Right renal cortex interstitium (tissue), 3 donors: Measurements from ENCODE around the gene UBTD1. TPM values are rescaled to one million over a fixed set of nuclear protein-coding genes. Genes with fewer than 3 reads are reported as not detected.

Experiments used
- DNase-seq, 3 donors: peaks; one replicate each; pipeline ENCODE4 v3.0.0-alpha.2; 2013; ENCODE audit warnings: low read depth in 3 of 3, low spot score in 2 of 3
- polyA plus RNA-seq, 3 donors: library from polyadenylated mRNA; unstranded; fragments of 120-200 nt; gene quantifications; one replicate each; pipeline ENCODE4 v1.2.1, GENCODE V29; 2013; ENCODE audit not compliant: insufficient read length in 3 of 3

The UBTD1 gene
- polyA plus RNA-seq, 3 donors, result 6.6 to 8.8 (median 7.0) TPM

GRCh38 chr10:97601268-97602215, 102.8 kb downstream of the UBTD1 start:
- DNase-seq, result no peak

GRCh38 chr10:97607095-97607636, 108.4 kb downstream of the UBTD1 start:
- DNase-seq, result no peak

- DNase-seq, result no peak
Observed at GRCh38 chr10:97608991-97609561, 110.4 kb downstream of the UBTD1 start.

- no peak for DNase-seq
Observed at GRCh38 chr10:97611473-97611872, 112.7 kb downstream of the UBTD1 start.

- peak in 1 of 3 donors; percentile 16 for DNase-seq
Observed at GRCh38 chr10:97612386-97612785, 113.7 kb downstream of the UBTD1 start.

GRCh38 chr10:97618285-97618684, 119.6 kb downstream of the UBTD1 start:
- no peak for DNase-seq

GRCh38 chr10:97618733-97619132, 120.0 kb downstream of the UBTD1 start:
- DNase-seq, result no peak

Other genes with a start within 250 kb of the UBTD1 start
- gene ARHGAP19, start 206.3 kb upstream of the UBTD1 start, polyA plus RNA-seq, result 10 to 100 TPM; 33.5 to 35.4 (median 33.9) TPM
- 1 to 10 TPM; 4.0 to 4.6 (median 4.0) TPM for gene FRAT1, start 179.7 kb upstream of the UBTD1 start, polyA plus RNA-seq
- gene FRAT2, start 164.2 kb upstream of the UBTD1 start, polyA plus RNA-seq, result 10 to 100 TPM; 12.8 to 13.5 (median 12.8) TPM
- gene RRP12, start 97.6 kb upstream of the UBTD1 start, polyA plus RNA-seq, result 10 to 100 TPM; 19.2 to 20.4 (median 20.1) TPM
- gene PGAM1, start 72.7 kb upstream of the UBTD1 start, polyA plus RNA-seq, result 100 to 1,000 TPM; 163 to 177 (median 174) TPM
- gene EXOSC1, start 52.9 kb upstream of the UBTD1 start, polyA plus RNA-seq, result 10 to 100 TPM; 31.8 to 39.7 (median 34.4) TPM
- gene ZDHHC16, start 52.7 kb upstream of the UBTD1 start, polyA plus RNA-seq, result 10 to 100 TPM; 33.9 to 39.8 (median 37.5) TPM
- gene MMS19, start 502 bp upstream of the UBTD1 start, polyA plus RNA-seq, result 10 to 100 TPM; 82.2 to 94.1 (median 84.4) TPM
- gene ANKRD2, start 73.9 kb downstream of the UBTD1 start, polyA plus RNA-seq, result under 1 TPM; 0.22 to 0.54 (median 0.40) TPM
- gene HOGA1, start 85.5 kb downstream of the UBTD1 start, polyA plus RNA-seq, result 10 to 100 TPM; 35.9 to 47.1 (median 45.2) TPM
- under 1 TPM; 0.28 to 0.35 (median 0.33) TPM for gene C10orf62, start 90.8 kb downstream of the UBTD1 start, polyA plus RNA-seq
- gene MORN4, start 134.6 kb downstream of the UBTD1 start, polyA plus RNA-seq, result 10 to 100 TPM; 20.3 to 24.2 (median 24.0) TPM
- gene PI4K2A, start 141.7 kb downstream of the UBTD1 start, polyA plus RNA-seq, result 10 to 100 TPM; 20.3 to 22.0 (median 20.3) TPM
- 1 to 10 TPM; 4.1 to 4.7 (median 4.4) TPM for gene AVPI1, start 188.3 kb downstream of the UBTD1 start, polyA plus RNA-seq
- 10 to 100 TPM; 43.2 to 46.2 (median 44.4) TPM for gene MARVELD1, start 214.8 kb downstream of the UBTD1 start, polyA plus RNA-seq
- gene ZFYVE27, start 238.2 kb downstream of the UBTD1 start, polyA plus RNA-seq, result 10 to 100 TPM; 21.4 to 22.6 (median 22.6) TPM